C4-2B (cell line): ENCODE data around the gene ZMYND11.
A peak's percentile ranks its signal among the peaks of the same experiment; 100 is the strongest.

Experiments used
- H3K27ac ChIP-seq: fragments of 450-650 bp; 2 replicates; pipeline ENCODE4 v1.5.1; 2017
- CTCF ChIP-seq: fragments of 450-650 bp; conservative IDR thresholded peaks from 2 replicates; pipeline ENCODE4 v1.5.1; 2017; ENCODE audit warnings: mild to moderate bottlenecking
- ZFX ChIP-seq: fragments of 450-650 bp; IDR thresholded peaks from 2 replicates; pipeline ENCODE4 v1.6.1; 2017

Gene ZMYND11

GRCh38 chr10:232878-233277 is 97.6 kb downstream of the ZMYND11 start:
- no peak overlapping the region for H3K27ac ChIP-seq
- no peak for TF ChIP-seq ZFX
- TF ChIP-seq CTCF = no peak

GRCh38 chr10:234708-235406 is 99.6 kb downstream of the ZMYND11 start:
- TF ChIP-seq ZFX (no peak), CTCF (peak; percentile 8)
- peak overlapping the region; percentile 72 for H3K27ac ChIP-seq

- peak overlapping the region; percentile 72 for H3K27ac ChIP-seq
- TF ChIP-seq ZFX (no peak), CTCF (no peak)
Observed at GRCh38 chr10:235915-236314, 100.7 kb downstream of the ZMYND11 start.

- TF ChIP-seq ZFX = no peak
- no peak for TF ChIP-seq CTCF
- H3K27ac ChIP-seq = no peak overlapping the region
Observed at GRCh38 chr10:239109-239508, 103.9 kb downstream of the ZMYND11 start.

GRCh38 chr10:241451-241850 is 106.2 kb downstream of the ZMYND11 start:
- H3K27ac ChIP-seq = no peak overlapping the region
- TF ChIP-seq CTCF = no peak
- TF ChIP-seq ZFX = no peak

- no peak overlapping the region for H3K27ac ChIP-seq
- TF ChIP-seq CTCF = no peak
- TF ChIP-seq ZFX = no peak
Observed at GRCh38 chr10:241966-242643, 106.8 kb downstream of the ZMYND11 start.

GRCh38 chr10:244227-244626 is 109.0 kb downstream of the ZMYND11 start:
- H3K27ac ChIP-seq = no peak overlapping the region
- no peak for TF ChIP-seq ZFX
- TF ChIP-seq CTCF = no peak
